Gastrocnemius medialis (tissue), 4 donors: ENCODE data around the gene GMPR.

Experiments used
- CTCF ChIP-seq, 5 experiments: fragments of 450-650 bp in 3 of 5; fragments of 200-600 bp in 2 of 5; sonication (generic) in 2 of 5; IDR thresholded peaks in 4 of 5; conservative IDR thresholded peaks in 1 of 5; 1 replicate in 4 of 5; 2 replicates in 1 of 5; pipeline ENCODE4 v1.5.1; 2016 to 2019; ENCODE audit warnings: antibody characterized with exemption in 5 of 5, mild to moderate bottlenecking in 3 of 5, moderate library complexity in 3 of 5
- POLR2A ChIP-seq, 2 donors: fragments of 450-650 bp; IDR thresholded peaks; one replicate each; pipeline ENCODE4 v1.6.1; 2017; ENCODE audit warnings: antibody characterized with exemption in 2 of 2, mild to moderate bottlenecking in 2 of 2, moderate library complexity in 2 of 2

DNA sequence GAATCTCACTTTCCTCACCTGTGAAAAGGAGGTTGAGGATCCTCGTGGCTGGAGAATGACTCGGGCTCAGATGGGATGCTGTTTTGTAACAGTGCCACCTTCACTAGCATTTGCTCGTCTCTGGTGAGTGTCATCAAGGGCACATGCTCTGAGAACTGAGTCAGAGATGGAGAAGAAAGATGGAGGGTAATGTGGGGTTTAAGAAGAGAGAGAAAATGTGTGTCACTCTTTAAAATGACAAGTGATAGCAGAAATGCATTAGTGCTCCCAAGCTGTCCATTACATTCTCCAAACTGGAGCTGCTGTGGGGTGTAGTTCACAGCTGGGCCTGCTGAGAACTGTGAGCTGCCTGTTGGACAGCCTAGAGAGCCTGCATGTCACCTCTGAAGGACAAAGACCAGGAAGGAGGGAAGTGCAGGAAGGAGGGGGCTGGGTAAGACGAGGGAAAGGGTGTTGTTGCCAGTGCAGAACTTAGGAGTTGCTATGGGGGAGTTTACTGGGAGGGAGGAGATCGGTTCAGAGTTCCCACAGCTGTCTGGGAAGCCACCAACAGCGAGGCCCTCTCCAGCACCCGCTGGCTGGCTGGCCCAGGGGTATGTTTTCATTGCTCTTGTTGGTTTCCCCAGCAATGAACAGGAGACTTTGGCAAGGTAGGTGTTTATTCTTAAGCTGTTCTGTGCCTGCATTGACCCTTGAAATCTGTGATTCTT lies 19.8 kb downstream of the GMPR start:
- TF ChIP-seq CTCF (IDR thresholded peaks at IDR 0.05 in 4 of 5, conservative IDR thresholded peaks at IDR 0.05 in 1 of 5) = no peak
- peak in 1 of 2 donors; percentile 5 for TF ChIP-seq POLR2A (IDR thresholded peaks at IDR 0.05)
